GM18526 (cell line): ENCODE measurements around the gene ARPC5.

Source experiments
- POLR2A ChIP-seq: IDR thresholded peaks from 3 replicates; pipeline ENCODE4 v1.6.1; 2011; ENCODE audit not compliant: insufficient read length; ENCODE audit errors: extremely low read depth

ARPC5 gene

GRCh38 chr1:183652547-183653461 is 17.2 kb upstream of the ARPC5 start, which contains the start of gene APOBEC4:
Gene APOBEC4 (minus strand): TSS chr1:183653316. CDS start chr1:183648781, 4,535 bp downstream.
- no peak for TF ChIP-seq POLR2A

GRCh38 chr1:183652107-183652506 is 16.5 kb upstream of the ARPC5 start:
- no peak for TF ChIP-seq POLR2A

DNA sequence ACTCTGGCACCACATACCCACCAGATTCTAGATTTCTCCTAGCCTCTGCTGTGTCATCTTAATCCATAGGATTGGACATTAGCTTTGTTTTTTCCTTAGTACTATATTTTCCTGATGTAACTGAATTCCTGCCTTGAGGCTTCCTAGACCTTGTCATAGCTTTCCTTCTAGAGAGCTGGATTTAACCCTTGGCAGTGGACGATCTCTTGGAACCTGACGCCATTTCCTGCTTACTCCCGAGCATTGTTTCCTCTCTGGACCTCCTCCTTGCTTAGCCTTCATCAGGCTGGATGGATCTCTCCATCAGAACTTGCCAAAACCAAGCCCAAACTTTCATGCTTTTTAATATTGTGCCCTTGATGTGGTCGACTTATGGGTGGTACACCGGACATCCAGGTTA is 16.0 kb upstream of the ARPC5 start:
- no peak for TF ChIP-seq POLR2A

GRCh38 chr1:183648042-183648441 is 12.5 kb upstream of the ARPC5 start:
- no peak for TF ChIP-seq POLR2A

DNA sequence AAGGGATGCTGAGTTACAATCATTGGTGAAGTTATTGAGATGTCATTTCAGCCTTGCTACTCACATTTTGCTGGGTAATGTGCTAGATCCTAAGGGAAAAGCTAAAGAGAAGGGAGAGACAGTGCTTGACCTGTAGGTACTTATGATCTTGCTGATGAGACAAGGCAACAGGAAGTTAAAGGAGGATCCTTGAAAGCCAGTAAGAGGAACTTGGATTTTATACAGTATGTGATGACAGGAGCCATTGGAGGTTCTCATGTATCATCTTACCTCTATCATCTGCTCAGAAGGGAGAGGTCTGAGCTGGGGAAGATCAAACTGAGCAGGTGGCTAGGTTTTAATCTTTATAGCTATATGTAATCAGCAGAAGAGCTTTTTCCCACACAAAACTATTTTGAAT is 11.2 kb upstream of the ARPC5 start:
- TF ChIP-seq POLR2A = no peak

DNA sequence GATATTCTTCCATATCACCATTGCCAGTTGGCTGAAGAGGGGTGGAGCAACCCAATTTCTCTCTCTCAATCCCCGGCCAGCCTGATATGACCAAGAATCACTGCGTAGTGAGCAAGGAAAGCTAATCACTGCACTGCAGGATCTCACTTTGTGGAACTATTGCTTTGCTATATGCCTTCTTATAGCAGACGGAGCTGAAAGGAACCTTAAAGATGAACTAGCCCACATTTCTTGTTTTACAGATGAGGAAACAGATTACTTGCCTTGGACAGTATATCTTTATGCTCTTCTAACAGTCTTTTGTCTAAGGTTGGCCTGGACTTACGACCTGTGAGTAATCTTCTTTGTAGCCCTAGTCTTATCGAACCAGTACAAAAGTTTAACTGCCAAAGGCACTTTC is 9.9 kb upstream of the ARPC5 start:
- no peak for TF ChIP-seq POLR2A

DNA sequence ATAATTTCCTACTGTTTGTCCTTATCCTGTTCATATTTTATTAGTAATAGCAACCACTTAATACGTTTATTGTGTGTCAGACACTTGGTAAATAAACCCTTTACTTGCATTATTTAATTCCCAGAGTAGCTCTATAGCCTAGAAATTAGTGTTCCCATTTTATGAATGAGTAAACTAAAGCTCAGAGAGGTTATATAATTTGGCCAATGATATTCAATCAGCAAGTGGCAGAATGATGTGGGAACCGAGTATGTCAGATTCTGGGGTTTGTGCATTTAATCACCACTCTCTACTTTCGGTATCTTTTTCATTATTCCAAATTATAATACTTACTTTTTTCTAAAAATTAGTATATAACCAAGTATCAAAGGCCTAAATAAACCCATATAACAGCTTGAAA is 6.6 kb upstream of the ARPC5 start:
- no peak for TF ChIP-seq POLR2A

DNA sequence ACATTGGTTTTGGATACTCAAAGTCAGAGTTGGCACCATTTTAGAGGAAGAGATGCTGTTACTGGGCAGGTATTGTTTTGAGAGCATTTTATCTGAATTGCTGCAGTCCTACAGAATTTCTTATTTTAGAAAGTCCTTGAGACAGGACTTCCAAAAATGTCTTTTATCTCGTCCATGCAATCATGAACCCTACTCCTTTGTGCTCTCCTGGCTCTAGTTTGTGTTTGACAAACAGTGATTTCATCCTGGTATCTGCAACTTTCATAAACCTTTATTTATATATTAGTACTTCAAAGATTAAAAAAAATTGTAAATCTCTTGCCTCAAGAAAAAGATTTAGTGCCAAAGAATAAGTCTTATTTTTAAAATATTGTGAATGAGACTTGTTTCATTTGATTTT is 4.6 kb upstream of the ARPC5 start:
- TF ChIP-seq POLR2A = no peak

GRCh38 chr1:183638649-183639387 is 3.2 kb upstream of the ARPC5 start:
- no peak for TF ChIP-seq POLR2A

DNA sequence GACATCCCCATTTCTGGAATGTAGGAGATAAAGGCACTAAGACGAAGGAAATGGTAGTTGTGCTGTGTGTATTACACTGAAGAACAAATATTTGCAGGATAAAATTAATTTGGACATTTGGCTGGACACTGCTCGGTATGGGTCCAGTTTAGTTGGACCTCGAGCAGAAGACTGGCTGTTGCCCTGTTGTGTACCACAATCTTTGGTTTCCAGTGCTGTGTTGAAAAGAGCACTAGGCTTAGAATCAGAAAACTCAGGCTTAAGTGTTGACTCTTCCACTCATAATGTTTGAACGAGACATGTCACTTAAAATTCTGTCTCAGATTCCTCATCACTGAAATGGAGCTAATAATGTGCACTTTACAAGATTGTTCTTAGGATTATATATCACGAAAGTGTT is 1.2 kb upstream of the ARPC5 start:
- TF ChIP-seq POLR2A = no peak

GRCh38 chr1:183636334-183636682 is 725 bp upstream of the ARPC5 start:
- TF ChIP-seq POLR2A = no peak

- no peak for TF ChIP-seq POLR2A
Observed at GRCh38 chr1:183635099-183635605, 431 bp downstream of the ARPC5 start.

GRCh38 chr1:183634429-183635065 is 1.0 kb downstream of the ARPC5 start:
- TF ChIP-seq POLR2A = no peak

DNA sequence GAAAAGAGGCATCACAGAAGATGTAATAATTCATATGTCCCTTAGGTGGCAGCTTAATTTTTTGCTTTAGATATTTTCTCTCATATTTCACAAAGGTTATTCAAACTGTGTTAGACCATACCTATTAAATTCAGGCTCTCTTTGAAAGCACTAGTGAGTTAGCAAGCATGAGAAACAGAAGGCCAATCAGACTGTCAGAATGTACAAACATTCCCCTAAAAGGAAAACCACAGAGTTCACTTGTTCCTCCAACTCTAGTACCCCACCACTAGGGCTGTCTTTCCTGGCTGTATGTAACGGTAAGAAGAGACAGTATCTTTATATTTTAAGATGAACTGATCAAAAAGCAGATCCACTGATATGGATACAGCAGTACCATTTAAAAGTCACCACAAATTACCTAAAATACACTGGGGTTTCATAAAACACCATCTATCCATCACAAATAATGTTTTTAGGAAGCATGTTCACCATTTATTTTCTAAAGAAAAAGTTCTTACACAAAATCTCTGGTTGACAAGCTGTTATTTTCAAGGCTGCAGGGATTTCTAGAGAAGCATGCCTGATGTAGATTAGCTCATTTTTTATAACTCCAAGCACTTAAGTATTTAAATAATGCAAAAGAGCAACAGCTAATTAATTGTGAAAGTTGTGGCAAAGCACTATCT is 1.8 kb downstream of the ARPC5 start:
- no peak for TF ChIP-seq POLR2A

DNA sequence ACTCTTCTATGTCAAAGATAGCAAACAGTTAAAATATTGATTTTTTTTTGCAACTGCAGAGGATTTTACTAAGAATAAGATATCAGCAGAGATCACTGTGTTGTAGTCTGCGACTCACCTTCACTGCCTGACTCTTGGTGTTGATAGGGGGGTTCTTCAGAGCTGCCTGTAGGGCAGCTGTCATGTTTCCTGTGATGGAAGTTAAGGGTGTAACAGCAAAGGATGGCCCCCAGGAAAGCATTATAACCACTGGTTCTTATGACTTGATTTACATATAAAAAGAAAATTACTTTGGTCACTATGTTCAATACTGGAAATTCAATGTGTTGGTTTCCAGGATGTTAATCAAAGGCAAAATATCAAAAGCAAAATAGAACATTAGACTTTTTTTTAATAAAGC is 2.6 kb downstream of the ARPC5 start:
- no peak for TF ChIP-seq POLR2A

DNA sequence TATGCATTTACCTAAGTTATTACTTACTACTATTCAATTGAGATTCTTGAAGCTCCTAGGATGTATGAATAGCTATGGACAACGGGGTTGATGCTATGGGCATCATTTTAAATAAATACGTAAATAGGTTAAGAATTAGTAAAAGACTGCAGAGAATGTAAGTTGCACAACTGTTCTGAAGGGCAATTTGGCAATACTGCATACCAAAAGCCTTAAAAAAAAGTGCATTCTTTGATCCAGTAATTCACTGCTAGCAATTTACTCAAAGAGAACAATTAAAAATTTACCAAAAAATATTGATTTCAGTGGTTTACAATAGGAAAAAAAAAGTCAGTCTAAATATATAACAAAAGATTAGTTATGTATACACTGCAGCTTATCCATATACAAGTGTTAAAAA is 3.5 kb downstream of the ARPC5 start:
- TF ChIP-seq POLR2A = no peak

DNA sequence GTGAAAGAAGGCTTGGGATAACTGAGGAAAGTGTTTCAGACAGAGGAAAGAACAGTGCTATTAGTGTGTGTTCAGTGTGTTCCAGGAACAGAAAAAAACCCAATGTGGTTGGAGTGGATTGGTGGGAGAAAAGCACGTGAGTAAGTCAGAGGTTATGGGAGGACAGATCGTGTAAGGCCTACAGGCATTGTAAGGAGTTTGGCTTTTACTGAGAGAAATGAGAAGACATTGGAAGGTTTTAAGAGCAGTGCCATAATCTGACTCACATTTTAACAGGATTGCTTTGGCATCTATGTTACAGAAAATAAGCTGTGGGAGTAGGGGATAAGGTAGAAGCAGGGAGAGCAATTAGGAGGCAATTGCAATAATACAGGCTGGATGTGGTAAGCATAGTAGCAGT is 4.8 kb downstream of the ARPC5 start:
- no peak for TF ChIP-seq POLR2A
